SK-N-SH treated with all-trans-retinoic acid at 6 μM for 48 hours (cell line): Measurements from ENCODE around the gene USP35.

Experiments
- OSR1 ChIP-seq: fragments of 250-450 bp; sonication (Bioruptor Pico); IDR thresholded peaks from 2 replicates; pipeline ENCODE4 v1.8.0; 2022; ENCODE audit warnings: moderate library complexity, mild to moderate bottlenecking, inconsistent platforms
- POU6F1 ChIP-seq: fragments of 250-450 bp; sonication (Bioruptor Pico); IDR thresholded peaks from 2 replicates; pipeline ENCODE4 v1.8.0; 2021; ENCODE audit warnings: low read depth, mild to moderate bottlenecking, moderate library complexity, borderline replicate concordance

- TF ChIP-seq OSR1 (CRISPR knock-in tag): no peak
- no peak for TF ChIP-seq POU6F1 (CRISPR knock-in tag)
Measured at GRCh38 chr11:78161962-78162371, 26.8 kb upstream of the USP35 start.
